Astrocyte (in vitro differentiated cells and primary cell): ENCODE measurements around the gene OR12D2. TPM values are rescaled to one million over a fixed set of nuclear protein-coding genes. Genes with fewer than 3 reads are reported as not detected.

Experiments used
- DNase-seq: peaks from one replicate; pipeline ENCODE4 v3.0.0-alpha.2; 2010; ENCODE audit warnings: low read depth
- FAIRE-seq: peaks from 2 replicates; lab custom pipeline; 2011; peaks lifted over from hg19 to GRCh38; lab: Jason Lieb, UNC
- H2AFZ ChIP-seq: 2 replicates; pipeline ENCODE4 v1.6.0; 2012; ENCODE audit warnings: low read depth, low read length, inconsistent platforms
- H3K27ac ChIP-seq: 2 replicates; pipeline ENCODE4 v1.5.1; 2011; ENCODE audit warnings: low read depth, low read length, inconsistent platforms
- H3K27me3 ChIP-seq: 2 replicates; pipeline ENCODE4 v1.6.0; 2011; ENCODE audit warnings: low read length, inconsistent platforms; ENCODE audit not compliant: insufficient read depth
- H3K36me3 ChIP-seq: 2 replicates; pipeline ENCODE4 v1.5.1; 2011; ENCODE audit warnings: low read length, inconsistent platforms; ENCODE audit not compliant: insufficient read depth
- H3K4me1 ChIP-seq: 2 replicates; pipeline ENCODE4 v1.5.1; 2011; ENCODE audit warnings: low read length, inconsistent platforms; ENCODE audit not compliant: insufficient read depth
- H3K4me2 ChIP-seq: 2 replicates; pipeline ENCODE4 v1.6.0; 2012; ENCODE audit warnings: low read length, inconsistent platforms
- H3K4me3 ChIP-seq: 2 replicates; pipeline ENCODE4 v1.5.1; 2011; ENCODE audit warnings: low read depth, mild to moderate bottlenecking, low read length, inconsistent platforms; ENCODE audit not compliant: insufficient read depth
- H3K79me2 ChIP-seq: 2 replicates; pipeline ENCODE4 v1.6.0; 2012; ENCODE audit warnings: mild to moderate bottlenecking, low read length, inconsistent platforms; ENCODE audit not compliant: insufficient read depth
- H3K9ac ChIP-seq: 2 replicates; pipeline ENCODE4 v1.6.0; 2012; ENCODE audit warnings: mild to moderate bottlenecking, low read length, inconsistent platforms
- H3K9me3 ChIP-seq: 2 replicates; pipeline ENCODE4 v1.5.1; 2012; ENCODE audit warnings: low read depth, mild to moderate bottlenecking, low read length, inconsistent platforms; ENCODE audit not compliant: insufficient read depth
- H4K20me1 ChIP-seq: 2 replicates; pipeline ENCODE4 v1.6.0; 2012; ENCODE audit warnings: low read length, inconsistent platforms; ENCODE audit not compliant: insufficient read depth
- H3K27ac Mint-ChIP-seq: one replicate; pipeline ENCODE4 v1.8.0; 2021; ENCODE audit warnings: mild to moderate bottlenecking, mixed read lengths; ENCODE audit not compliant: unreplicated experiment
- H3K27me3 Mint-ChIP-seq: one replicate; pipeline ENCODE4 v1.8.0; 2021; ENCODE audit warnings: low read depth, mixed read lengths; ENCODE audit not compliant: unreplicated experiment
- H3K36me3 Mint-ChIP-seq: one replicate; pipeline ENCODE4 v1.8.0; 2021; ENCODE audit warnings: low read depth, mixed read lengths; ENCODE audit not compliant: unreplicated experiment
- H3K4me1 Mint-ChIP-seq: one replicate; pipeline ENCODE4 v1.8.0; 2021; ENCODE audit warnings: low read depth, mixed read lengths; ENCODE audit not compliant: unreplicated experiment
- H3K4me3 Mint-ChIP-seq: one replicate; pipeline ENCODE4 v1.8.0; 2021; ENCODE audit warnings: mild to moderate bottlenecking, moderate library complexity, mixed read lengths; ENCODE audit not compliant: unreplicated experiment
- H3K9me3 Mint-ChIP-seq: one replicate; pipeline ENCODE4 v1.8.0; 2021; ENCODE audit warnings: mild to moderate bottlenecking, mixed read lengths; ENCODE audit not compliant: unreplicated experiment
- CTCF ChIP-seq: IDR thresholded peaks from 2 replicates; pipeline ENCODE4 v1.5.1; 2011; ENCODE audit warnings: low read depth, mild to moderate bottlenecking, inconsistent platforms, low read length, moderate library complexity; ENCODE audit not compliant: insufficient read depth
- EZH2 ChIP-seq: IDR thresholded peaks from 2 replicates; pipeline ENCODE4 v1.6.1; 2012; ENCODE audit warnings: mild to moderate bottlenecking, low read length, inconsistent platforms; ENCODE audit not compliant: insufficient read depth
- total RNA-seq: library from RNA; stranded (reverse); gene quantifications from 2 replicates; pipeline ENCODE4 v1.2.1, GENCODE V29; 2021

Gene OR12D2
- total RNA-seq, 1 donor from 2014 or later: not detected

- no peaks in the 10 kb centered on the region for H4K20me1 ChIP-seq
Measured at GRCh38 chr6:29424168-29424567, 28.7 kb downstream of the OR12D2 start.

GRCh38 chr6:29424575-29424974 lies 29.1 kb downstream of the OR12D2 start:
- no peaks in the 10 kb centered on the region for H3K79me2 ChIP-seq
- Mint-ChIP-seq H3K9me3 (peaks cover 5% of the 10 kb centered on the region), H3K27ac (peak overlapping the region; percentile 91), H3K27me3 (no peaks in the 10 kb centered on the region), H3K36me3 (no peaks in the 10 kb centered on the region), H3K4me3 (no peak overlapping the region), H3K4me1 (peaks cover 25% of the 10 kb centered on the region)
- no peak overlapping the region for H3K27ac ChIP-seq
- H3K4me1 ChIP-seq: no peaks in the 10 kb centered on the region
- H2AFZ ChIP-seq: no peak overlapping the region
- no peak for DNase-seq
- no peak overlapping the region for H3K9ac ChIP-seq
- H3K4me2 ChIP-seq: no peak overlapping the region
- no peaks in the 10 kb centered on the region for H4K20me1 ChIP-seq
- H3K36me3 ChIP-seq: no peaks in the 10 kb centered on the region
- no peak overlapping the region for H3K4me3 ChIP-seq
- TF ChIP-seq EZH2 (no peak), CTCF (no peak)
- FAIRE-seq: no peak
- H3K27me3 ChIP-seq: no peaks in the 10 kb centered on the region
- H3K9me3 ChIP-seq: peaks cover 4% of the 10 kb centered on the region

More at GRCh38 chr6:29424168-29424567, 28.7 kb downstream of the OR12D2 start:
- Mint-ChIP-seq H3K27me3 (no peaks in the 10 kb centered on the region), H3K4me1 (peaks cover 29% of the 10 kb centered on the region), H3K4me3 (no peak overlapping the region), H3K27ac (peak overlapping the region; percentile 91), H3K36me3 (no peaks in the 10 kb centered on the region), H3K9me3 (peaks cover 3% of the 10 kb centered on the region)
- no peaks in the 10 kb centered on the region for H3K27me3 ChIP-seq
- no peaks in the 10 kb centered on the region for H3K4me1 ChIP-seq
- no peaks in the 10 kb centered on the region for H3K36me3 ChIP-seq
- H3K4me3 ChIP-seq: no peak overlapping the region
- FAIRE-seq (no peak), DNase-seq (no peak)
- TF ChIP-seq EZH2 (no peak), CTCF (no peak)
- H3K4me2 ChIP-seq: no peak overlapping the region
- H3K27ac ChIP-seq: no peak overlapping the region
- peaks cover 4% of the 10 kb centered on the region for H3K9me3 ChIP-seq
- H3K9ac ChIP-seq: no peak overlapping the region
- H2AFZ ChIP-seq: no peak overlapping the region
- no peaks in the 10 kb centered on the region for H3K79me2 ChIP-seq

- FAIRE-seq (no peak), DNase-seq (no peak)
- Histone ChIP-seq H3K4me1 (no peaks in the 10 kb centered on the region), H3K79me2 (no peaks in the 10 kb centered on the region), H3K36me3 (no peaks in the 10 kb centered on the region), H3K4me2 (no peak overlapping the region), H2AFZ (no peak overlapping the region), H3K4me3 (no peak overlapping the region), H3K9me3 (peaks cover 4% of the 10 kb centered on the region), H3K9ac (no peak overlapping the region), H3K27ac (no peak overlapping the region), H4K20me1 (no peaks in the 10 kb centered on the region), H3K27me3 (no peaks in the 10 kb centered on the region)
- Mint-ChIP-seq H3K9me3 (peaks cover 5% of the 10 kb centered on the region), H3K36me3 (no peaks in the 10 kb centered on the region), H3K4me3 (no peak overlapping the region), H3K27ac (peak overlapping the region; percentile 91), H3K4me1 (peaks cover 20% of the 10 kb centered on the region), H3K27me3 (no peaks in the 10 kb centered on the region)
- TF ChIP-seq CTCF (no peak), EZH2 (no peak)
Measured at GRCh38 chr6:29425075-29425474, 29.6 kb downstream of the OR12D2 start.
